Activated CD8-positive, alpha-beta memory T cell treated with anti-CD3 and anti-CD28 coated beads, Interleukin-2, amount 50 U/mL, for 24 hours (primary cell): ENCODE results near the gene DISP3.

Source experiments
- DNase-seq: peaks from one replicate; pipeline ENCODE4 v3.0.0-alpha.2; 2020; ENCODE audit errors: extremely low read depth

The DISP3 gene

DNA sequence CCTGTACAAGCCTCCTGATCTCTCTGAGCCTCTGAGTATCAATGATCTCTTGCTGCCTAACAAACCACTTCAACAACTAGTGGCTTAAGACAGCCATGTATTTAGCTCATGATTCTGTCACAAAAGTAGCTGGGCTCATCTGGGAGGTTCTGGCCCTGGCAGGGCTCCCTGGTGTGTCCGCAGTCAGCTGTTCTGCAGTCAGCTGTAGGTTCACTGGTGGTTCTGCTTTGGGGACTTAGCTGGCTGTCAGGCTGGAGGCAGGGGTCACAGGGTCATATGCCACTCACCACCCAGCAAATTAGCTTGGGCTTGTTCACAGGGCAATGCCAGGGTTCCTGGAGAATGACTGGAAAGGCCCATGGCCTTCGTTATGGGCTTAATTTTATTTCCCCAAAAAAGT lies 64.8 kb downstream of the DISP3 start:
- DNase-seq = no peak

DNA sequence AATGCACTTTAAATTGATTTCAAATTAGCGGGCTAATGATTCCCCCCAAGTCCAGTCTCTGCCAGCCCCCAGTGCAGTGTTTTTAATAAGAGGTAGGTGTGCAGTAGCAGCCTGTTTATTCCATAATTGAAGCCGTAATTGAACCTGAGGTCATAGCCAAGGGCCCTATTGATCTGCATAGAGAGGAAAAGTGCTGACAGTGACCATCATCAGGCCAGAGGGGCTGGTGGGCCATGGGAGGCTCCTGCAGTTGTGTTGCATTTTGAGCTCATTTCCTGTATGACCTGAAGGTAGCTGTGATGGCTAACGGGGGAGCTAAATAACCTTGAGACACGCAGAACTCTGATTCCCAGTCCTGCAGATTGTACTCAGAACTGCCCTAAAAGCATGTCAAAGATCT lies 67.5 kb downstream of the DISP3 start:
- DNase-seq = no peak

DNA sequence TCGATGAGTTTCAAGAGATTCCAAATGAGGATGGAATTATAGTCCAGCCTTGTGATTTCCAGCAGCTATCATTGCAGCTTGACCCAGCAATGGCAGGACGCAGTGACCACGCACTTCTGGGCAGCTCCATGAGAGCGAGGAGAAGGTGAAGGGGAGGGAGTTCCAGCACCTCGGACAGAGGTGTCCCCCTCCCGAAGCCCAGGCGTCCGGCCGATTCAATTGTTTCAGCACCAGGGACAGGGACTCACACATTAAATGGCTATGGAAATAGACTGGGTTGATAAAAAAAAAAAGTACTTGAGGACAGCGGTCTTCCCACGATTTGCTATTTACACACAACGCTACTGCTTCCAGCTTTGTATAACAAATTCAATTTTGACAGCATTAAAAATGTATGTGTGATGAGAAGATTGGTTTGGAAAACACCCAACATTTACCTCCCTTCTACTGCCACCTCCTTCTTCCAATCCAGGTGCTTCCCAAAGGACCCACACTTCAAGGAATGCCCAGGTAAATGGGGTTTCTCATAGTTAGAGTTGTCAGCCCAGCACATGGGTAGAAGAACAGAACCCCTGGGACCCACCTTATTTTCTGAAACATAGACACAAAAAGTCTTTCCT lies 71.8 kb downstream of the DISP3 start:
- DNase-seq = no peak

DNA sequence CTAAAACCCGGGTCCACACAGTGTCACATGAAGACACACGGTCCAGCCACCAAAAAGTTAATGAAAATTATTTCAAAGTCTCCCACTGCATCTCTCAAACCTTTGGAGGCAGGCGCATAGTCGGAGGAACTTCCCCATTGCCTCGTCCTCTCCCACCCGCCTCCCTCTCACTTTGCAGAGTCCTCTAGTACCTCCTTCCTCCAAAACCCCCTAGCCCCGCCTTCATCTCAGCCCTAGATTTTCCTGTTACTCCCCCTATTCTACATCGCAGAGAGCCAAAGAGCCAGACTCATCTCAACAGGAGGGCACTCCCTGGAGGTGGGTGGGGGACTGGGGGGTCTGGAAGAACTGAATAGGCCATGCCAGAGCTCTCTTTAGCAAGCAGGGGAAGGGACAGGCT lies 79.3 kb downstream of the DISP3 start:
- DNase-seq = no peak

DNA sequence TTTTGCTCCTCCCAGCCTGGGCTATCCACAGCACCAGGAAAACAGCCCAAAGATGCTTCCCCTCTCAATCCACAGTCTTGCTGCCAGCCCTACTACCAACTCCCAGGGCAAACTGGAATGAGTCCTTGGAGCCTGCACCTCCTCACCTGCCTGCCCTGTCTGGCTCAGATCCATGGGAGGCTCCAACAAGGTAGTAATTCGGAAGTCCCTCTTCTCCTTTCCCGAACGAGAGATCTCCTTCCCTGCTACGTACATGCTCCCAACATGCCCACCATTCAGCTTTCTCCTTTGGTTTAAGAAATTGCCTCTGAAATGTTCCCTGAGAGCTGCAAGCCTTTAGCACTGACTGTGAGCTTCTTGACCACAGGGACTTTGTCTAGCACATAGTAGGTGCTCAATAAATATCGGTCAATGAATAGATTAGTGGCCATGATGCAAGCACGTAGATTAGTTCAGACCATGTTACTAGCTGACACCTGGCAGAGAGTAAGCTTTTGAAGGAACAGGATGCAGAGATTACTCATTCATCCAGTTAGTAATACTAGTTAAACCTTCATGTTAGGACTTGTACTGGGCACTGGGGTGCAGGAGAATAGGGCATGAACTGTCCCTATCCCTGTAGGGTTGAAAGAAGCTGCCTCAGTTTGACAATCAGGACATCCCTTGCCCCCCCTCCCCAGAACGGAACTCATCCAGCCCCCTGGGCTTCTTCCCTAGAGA lies 80.1 kb downstream of the DISP3 start:
- DNase-seq = no peak

DNA sequence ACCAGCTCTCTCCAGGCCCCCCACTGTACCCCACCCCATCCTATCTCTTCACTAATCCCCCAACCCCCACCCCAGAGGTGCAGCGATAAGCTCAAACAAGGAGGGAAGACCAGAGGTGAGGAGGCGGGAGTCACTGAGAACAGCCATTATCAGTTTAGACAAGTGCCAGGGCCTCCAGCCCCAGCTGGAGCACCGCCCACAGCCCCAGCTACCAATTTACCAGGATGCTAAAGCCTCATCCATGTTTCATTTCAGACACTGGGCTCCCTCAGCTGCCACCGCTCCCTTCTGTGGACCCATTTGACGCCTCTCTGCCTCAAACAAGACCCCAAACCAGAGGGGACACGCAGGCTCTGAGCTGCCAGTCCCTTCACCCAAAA lies 80.6 kb downstream of the DISP3 start:
- DNase-seq = no peak

DNA sequence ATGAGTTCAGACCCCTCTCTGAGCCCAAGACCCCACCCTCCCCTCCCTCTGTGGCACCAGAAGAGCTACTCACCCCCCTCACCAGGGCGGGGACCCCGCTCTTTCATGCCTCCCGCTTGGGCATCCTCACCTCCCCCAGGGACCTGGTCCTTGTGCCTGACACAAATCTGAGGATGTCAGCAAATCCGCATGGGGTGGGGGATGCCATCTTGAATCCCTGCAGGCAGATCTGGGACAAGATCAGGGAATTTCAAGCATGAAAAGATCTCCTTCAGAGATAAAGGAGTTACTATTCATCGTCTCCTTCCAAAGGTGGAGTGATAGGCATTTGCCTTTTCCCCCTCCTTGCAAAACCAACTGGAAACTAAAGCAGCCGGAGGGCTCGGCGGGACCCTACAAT lies 81.1 kb downstream of the DISP3 start:
- no peak for DNase-seq

DNA sequence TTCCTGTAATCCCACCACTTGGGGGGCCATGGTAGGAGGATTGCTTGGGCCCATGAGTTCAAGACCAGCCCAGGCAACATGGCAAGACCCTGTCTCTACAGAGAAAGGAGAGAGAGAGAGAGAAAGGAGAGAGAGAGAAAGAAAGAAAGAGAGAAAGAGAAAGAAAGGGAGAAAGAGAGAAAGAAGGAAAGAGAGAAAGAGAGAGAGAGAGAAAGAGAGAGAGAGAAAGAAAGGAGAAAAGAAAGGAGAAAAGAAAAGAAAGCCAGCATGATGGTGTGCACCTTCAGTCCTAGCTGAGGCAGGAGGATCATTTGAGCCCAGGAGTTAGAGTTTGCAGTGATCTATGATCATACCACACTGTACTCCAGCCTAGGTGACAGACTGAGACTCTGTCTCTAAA lies 82.8 kb downstream of the DISP3 start:
- DNase-seq = no peak

DNA sequence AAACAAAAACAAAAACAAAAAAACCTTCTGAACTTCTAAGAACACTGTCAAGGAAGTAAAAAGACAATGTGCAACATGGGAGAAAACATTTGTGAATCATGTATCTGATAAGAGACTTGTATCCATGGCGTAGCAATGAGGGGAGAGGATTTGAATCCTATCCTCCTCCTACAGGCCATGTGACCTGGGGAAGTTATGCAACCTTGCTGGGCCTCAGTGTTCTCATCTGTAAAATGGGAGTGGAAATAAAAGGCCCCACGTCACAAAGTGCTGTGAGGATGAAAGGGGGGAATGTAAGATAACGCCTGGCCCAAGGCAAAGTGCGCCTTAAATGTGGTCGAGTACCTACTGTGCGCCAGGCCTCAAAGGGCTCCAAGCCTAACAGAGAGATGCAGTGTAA lies 83.7 kb downstream of the DISP3 start:
- DNase-seq = no peak

DNA sequence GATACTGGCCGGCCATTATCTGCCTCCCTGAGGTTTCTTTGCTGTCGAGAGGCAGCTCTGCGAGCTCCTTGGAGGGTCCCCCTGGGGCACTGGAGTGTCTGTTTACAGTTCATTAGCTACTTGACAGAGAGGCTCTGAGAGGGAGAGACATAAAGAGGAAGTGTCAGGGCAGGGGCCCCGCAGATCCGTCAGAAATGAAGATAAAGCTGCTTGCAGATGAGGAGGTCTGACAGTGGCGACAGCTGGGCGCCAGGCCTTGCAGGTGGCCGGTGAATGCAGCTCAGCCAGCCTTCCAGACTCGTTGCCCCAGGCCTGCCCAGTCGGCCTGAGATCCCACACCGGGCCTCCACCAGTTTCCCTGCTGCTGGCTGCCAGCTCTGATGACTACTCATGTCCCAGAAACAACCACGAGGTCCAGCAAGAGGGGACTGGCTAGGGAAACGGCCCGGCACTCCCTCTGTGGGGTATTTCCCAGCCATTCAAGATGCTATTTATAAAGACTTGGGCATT lies 84.7 kb downstream of the DISP3 start:
- no peak for DNase-seq

DNA sequence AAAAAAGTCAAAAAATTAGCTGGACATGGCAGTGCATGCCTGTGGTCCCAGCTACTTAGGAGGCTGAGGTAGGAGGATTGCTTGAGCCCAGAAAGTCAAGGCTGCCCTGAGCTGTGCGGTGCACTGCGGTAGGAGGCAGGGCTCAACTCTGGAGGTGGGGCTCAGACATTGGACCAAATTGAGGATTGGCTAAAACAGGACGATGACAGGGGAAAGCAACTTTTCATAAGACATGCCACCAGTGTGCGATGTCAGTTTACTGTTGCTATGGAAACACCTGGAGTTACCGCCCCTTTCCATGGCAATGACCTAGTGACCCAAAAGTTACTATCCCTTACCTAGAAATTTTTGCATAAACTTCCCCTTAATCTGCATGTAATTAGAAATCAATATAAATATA lies 85.3 kb downstream of the DISP3 start:
- DNase-seq = no peak

DNA sequence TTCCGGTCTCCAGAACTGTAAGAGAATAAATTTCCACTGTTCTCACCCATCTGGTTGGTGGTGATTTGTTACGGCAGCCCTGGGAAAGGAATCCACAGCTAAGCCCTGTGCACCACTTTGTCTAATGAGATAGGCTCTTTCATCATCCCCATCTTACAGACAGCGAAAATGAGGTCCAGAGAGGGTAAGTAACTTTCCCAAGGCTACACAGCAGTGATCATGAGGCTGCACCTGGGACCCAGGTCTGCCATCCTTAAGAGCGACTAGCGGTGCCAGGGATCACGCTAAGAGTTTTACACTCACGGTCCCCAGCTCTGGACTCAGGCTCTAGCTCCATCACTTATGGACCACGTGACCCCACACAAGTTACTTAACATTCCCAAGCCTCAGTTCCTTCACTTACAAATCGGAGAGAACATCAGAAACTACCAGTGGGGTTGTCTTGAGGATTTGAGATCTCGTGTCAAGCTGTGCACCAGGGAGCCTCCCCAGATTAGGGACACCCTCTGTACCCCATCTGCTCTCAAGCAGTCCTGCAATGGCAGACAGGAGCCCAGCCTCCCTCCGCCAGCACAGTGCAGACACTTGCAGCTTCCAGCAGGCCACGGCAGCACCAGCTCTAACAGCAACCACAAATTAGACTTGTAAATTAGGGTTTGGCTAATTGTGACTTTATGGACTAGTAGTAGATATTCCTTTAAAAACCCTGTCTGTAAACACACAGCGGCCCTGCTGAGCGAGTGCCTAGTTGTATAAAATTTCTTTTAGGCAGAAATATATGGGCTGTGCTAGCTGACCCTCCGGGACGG lies 87.3 kb downstream of the DISP3 start:
- no peak for DNase-seq

DNA sequence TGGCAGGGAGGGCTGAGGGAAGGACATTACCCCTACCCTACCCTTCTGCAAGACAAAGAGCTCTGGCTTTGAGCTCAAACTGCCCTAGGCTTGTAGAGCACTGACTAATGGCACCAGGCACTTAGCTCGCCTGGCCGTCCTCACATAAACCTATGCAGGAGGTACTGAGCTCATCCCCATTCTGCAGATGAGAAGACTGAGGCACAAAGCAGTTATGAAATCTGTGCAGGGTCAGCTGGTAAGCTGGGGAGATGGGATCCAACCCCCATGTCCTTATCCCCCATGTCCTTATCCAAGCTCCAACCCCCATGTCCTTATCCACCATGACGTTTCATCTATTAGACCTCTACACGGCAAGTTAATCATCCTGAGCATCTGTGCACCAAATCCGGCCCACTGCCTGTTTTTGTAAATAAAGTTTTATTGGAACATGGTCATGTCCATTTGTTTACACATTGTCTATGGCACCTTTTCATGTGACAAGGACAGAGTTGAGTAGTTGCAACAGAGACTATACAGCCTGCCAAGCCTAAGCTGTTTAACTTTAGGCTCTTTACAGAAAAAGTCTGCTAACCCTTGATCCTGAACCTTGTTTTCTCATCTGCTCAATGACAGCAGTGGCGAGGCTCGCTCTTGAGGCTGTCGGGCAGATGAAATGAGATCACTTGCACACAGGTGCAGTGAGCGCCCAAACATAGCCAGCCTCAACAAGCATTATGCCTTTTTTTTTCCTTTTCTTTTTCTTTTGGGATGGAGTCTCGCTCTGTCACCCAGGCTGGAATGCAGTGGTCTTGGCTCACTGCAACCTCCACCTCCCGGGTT lies 88.5 kb downstream of the DISP3 start:
- DNase-seq = no peak

DNA sequence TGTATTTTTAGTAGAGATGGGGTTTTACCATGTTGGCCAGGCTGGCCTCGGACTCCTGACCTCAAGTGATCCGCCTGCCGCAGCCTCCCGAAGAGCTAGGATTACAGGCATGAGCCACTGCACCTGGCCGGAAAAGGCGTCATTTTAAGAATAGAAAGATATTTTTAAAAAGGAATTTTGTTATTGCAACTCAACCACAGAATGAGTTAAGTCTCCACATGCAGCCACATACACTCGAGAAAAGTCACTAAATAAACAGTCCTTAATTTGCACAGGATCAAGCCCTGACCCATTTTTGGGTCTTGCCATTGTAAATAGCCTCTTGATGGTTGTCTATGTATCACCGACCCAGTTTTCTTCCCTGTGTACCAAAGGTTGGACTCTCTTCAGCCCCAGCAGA lies 89.7 kb downstream of the DISP3 start:
- no peak for DNase-seq

DNA sequence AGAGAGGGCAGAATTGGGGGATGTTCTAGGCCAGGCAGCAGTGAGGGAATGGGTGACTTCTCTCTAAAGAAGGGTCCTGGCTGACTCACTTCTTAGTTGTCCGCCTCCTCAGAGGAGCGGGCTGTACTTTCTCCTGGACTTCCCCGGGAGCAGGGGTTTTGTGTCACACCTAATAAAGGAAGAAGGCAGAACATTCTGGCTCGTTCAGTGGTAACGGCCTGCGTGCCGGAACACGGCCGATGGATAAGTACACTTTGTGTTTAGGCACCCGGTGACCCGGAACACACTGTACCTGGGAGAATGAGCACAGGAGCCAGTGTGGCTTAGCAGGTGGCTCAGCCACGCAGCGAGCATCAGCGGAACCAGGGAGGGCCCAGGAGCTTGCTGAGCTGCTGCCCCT lies 90.6 kb downstream of the DISP3 start:
- DNase-seq = no peak

DNA sequence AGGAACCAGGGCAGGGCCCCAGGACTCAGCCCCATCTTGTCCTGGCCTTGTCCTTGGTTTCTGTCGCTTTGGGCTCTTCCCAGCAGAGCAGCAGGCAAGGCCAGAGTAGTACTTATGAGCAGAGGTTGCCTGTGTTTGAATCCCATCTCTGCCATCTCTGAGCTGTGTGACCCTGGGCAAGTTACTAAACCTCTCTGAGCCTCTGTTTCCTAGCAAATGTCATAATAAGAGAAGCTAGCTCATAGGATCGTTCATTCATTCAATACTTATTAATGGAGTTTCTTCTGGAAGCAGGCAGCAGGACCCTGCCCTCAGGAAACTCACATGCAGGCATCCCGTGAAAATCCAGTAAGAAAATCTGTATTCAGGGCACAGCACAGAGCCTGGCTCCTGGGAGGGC lies 91.0 kb downstream of the DISP3 start:
- DNase-seq = no peak

DNA sequence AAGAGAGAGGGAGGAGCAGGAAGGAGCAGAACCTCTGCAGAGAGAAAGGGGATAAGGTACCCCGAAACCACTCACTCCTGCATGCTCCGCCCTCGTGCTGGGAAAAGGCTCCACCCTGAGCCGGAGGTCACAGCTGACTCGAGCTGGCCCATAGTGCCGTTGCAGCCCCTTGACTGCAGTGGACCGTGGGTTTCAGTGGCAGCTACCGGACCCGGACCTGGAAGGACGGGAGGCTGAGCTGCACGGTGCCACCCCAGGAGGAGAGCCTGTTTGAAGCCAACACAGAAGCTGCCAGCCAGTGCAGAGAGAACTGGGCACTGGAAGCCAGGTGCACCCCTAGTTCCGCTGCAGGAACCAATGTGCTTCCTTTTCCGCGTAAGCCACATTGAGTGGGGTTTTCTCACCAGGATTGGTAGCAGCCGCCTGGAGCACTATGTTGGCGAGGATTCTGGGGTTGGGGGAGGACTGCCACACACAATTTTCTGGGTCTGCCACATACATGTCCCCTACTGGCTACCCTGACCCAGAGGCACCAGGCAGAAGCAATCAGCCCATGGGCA lies 91.9 kb downstream of the DISP3 start:
- DNase-seq = no peak

DNA sequence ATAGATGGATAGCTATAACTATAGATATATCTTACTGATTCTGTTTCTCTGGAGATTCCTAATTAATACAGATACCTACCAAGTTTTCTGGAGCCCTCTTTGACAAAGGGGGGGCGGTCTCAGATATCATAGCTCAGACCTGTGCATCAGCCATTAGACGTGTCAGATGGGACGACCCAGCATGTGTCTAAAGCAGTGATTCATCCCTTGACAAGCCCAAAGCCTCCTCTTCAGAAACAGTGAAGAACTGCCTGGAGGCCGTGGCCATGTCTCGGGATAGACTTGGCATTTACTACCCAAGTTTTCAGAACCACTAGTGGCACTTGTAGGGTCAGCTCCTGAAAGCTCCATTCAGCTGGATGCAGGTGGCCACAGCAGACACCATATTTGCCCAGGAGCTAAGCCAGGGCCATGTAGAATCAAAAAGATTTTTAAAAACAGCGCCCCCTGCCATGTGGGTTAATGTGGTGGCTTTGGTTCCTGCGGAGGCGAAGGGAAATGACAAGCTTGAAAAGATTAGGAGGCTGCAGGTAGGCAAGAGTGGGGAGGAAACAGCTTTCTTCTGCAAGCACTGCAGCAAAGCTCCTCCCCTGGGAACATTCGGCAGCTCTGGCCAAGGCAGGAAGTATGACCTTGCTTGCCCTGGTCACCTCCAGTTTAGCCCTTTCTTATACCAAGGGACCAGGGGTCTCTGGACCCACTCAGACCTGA lies 93.1 kb downstream of the DISP3 start:
- no peak for DNase-seq

DNA sequence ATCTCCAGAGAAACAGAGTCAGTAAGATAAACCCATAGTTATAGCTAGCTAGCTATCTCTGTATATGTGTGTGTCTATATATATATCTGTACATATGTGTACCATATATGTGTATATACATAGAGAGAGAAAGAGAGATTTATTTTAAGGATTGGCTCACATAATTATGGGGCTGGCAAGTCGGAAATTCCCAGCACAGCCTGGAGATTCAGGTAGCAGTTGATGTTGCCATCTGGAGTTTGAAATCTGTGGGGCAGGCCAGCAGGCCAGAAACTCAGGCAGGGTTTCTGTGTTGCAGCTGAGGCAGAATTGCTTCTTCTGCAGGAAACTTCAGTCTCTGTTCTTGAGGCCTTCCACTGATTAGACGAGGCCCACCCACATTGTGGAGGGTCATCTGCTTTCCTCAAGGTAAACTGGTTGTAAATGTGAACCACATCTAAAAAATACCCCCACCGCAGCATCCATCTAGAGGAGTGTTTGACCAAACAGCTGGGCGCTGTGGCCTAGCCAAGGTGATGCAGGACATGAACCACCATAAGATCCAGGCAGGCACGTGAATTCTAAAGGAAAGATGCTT lies 94.2 kb downstream of the DISP3 start:
- no peak for DNase-seq

DNA sequence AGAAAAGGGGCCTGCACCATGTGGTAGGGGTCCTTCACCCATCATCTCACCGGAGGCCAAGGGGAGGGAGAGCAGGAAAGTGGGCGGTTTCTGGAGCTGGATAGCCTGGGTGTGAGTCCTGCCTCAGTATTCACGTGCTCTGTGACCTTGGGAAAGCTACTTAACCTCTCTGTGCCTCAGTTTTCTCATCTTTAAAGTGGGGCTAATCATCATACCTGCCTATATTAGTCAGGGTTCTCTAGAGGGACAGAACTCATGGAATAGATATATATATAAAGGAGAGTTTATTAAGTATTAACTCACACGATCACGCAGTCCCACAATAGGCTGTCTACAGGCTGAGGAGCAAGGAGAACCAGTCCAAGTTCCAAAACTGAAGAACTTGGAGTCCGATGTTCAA lies 96.6 kb downstream of the DISP3 start:
- no peak for DNase-seq
